ENCODE results near the gene SCNM1. TPM values are rescaled to one million over a fixed set of nuclear protein-coding genes. Genes with fewer than 3 reads are reported as not detected.

SCNM1 gene
- total RNA-seq, 6 donors from 2014 or later = 8.9 to 50.3 (median 25.9) TPM

DNA sequence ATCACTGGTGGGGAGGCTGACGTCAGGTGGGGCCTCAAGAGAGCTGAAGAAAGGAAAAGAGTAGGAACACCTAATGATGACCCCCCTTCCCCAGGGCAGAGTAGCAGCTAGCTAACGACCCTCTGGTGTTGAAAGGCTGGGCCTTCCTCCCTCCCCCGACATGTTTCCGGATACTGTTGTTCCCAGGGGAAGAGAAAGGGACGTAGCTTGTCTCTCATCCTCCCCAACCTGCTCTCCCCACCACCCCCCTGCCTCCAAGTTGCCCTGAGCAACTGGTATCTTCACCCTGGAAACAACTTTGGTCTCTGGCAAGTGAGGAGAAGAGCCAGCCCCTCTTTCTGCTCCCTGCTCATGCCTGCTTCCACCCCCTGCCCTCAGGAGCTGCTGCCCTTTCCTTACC is 22.0 kb upstream of the SCNM1 start:
- Histone ChIP-seq H3K4me1 (peaks cover 21 to 28% (median 25%) of the 10 kb centered on the region in 4 donors), H3K4me3 (no peak overlapping the region), H3K36me3 (peaks cover 0 to 4% (median 2%) of the 10 kb centered on the region in 4 donors), H3K27ac (no peak overlapping the region), H3K27me3 (no peaks in the 10 kb centered on the region), H3K9me3 (no peaks in the 10 kb centered on the region)
- WGBS, 2 donors = 66 to 68% methylated on average over 5 of the region's 5 CpGs
- ATAC-seq (ENCODE audit: low FRiP score in 2 of 2) (no peak), DNase-seq (no peak)
- TF ChIP-seq EP300 (IDR thresholded peaks at IDR 0.05) (no peak), POLR2AphosphoS5 (IDR thresholded peaks at IDR 0.05) (no peak), POLR2A (IDR thresholded peaks at IDR 0.05) (no peak)
- TF ChIP-seq, protein P1, sequence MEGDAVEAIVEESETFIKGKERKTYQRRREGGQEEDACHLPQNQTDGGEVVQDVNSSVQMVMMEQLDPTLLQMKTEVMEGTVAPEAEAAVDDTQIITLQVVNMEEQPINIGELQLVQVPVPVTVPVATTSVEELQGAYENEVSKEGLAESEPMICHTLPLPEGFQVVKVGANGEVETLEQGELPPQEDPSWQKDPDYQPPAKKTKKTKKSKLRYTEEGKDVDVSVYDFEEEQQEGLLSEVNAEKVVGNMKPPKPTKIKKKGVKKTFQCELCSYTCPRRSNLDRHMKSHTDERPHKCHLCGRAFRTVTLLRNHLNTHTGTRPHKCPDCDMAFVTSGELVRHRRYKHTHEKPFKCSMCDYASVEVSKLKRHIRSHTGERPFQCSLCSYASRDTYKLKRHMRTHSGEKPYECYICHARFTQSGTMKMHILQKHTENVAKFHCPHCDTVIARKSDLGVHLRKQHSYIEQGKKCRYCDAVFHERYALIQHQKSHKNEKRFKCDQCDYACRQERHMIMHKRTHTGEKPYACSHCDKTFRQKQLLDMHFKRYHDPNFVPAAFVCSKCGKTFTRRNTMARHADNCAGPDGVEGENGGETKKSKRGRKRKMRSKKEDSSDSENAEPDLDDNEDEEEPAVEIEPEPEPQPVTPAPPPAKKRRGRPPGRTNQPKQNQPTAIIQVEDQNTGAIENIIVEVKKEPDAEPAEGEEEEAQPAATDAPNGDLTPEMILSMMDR (IDR thresholded peaks at IDR 0.05) = no peak

DNA sequence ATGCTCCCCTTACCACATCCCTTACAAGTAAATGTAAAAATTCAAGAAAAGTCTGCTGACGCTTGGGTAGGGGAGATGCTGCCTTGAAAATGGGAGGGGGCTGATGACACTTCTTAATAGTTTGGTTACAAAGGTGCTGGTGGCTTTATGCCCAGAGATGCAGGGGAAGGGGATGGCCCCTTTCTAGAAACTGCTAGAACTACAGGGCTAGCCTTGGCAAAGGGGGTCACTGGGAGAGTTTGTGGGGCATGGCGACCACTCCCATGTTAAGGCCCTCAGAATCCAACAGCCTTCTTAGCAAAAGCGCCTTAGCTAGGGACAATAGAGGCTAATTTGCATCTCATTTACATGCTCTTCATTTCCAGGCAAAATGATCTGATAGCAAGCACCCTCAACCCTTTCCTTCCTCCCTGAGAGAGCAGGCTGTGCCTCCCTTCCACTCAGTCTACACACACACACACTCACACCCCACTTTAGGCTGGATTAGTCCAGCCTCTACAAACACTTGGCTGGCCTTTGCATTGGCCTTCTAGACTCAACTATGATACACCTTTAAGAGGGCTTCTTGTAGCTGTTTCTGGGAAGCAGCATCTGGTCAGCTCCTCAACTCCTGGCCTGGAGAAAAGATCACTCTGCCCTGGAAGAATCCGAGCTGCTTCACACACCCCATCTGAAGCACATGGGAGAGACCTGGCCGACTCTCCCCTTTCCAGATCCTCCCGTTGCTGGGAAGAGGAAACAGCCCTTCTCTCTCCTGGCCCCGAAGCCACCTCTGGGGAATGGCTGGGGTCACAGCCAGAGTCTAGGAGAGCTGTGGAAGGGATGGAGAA is 21.3 kb upstream of the SCNM1 start:
- WGBS, 2 donors = 54 to 56% methylated on average over 7 of the region's 7 CpGs

DNA sequence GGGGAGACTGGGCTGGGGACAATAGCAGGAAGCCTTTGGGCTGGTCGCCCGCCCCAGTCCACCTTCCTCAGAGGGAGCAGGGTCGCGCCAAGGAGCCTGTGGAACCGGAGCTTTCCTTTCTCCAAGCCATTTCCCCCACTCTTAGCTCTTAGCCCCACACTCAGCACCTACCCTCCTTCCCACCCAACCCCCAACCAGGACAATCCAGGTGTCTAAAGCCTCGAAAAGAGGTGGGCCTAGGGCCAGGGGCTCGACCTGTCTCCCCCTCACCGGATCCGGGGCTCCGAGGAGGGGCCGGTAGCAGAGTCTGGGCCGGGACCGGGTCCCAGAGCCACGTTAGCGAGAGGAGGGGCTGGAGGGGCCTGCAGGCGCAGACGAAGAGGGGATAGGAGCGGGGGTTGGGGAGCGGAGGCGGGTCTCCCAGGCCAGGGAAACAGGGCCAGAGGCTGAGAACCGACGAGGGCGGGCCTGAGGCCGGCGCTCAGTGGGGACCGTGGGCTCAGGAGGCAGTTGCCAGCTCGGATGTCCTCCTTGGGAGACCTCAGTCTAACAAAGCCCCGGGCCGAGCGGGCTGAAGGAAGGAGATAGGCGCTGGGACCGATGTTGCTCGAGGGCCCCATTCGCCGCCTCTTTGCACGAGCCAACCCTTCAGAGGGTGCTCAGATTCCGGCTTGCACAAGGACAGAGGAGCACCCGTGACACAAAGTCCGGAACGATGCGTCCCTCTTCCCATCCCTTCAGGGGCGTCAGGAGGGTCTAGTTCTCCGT is 20.5 kb upstream of the SCNM1 start:
- ATAC-seq (ENCODE audit: low FRiP score in 2 of 2) (peak in 1 of 2 donors; percentile 16), DNase-seq (peak; percentile 40 to 76)
- peak overlapping the region; percentile 29 to 76 (median 56) for H3K4me3 ChIP-seq
- H3K9me3 ChIP-seq = no peaks in the 10 kb centered on the region
- peaks cover 21 to 28% (median 25%) of the 10 kb centered on the region in 4 donors for H3K4me1 ChIP-seq
- WGBS, 2 donors = 22% methylated on average over 26 to 28 of the region's 43 CpGs
- no peaks in the 10 kb centered on the region for H3K27me3 ChIP-seq
- H3K27ac ChIP-seq = peak overlapping the region in 3 of 4 donors; percentile 48 to 80 (median 62)
- H3K36me3 ChIP-seq = no peaks in the 10 kb centered on the region
- no peak for TF ChIP-seq EP300 (IDR thresholded peaks at IDR 0.05)
- no peak for TF ChIP-seq POLR2A (IDR thresholded peaks at IDR 0.05)
- TF ChIP-seq, protein P1 (IDR thresholded peaks at IDR 0.05) = no peak
- no peak for TF ChIP-seq POLR2AphosphoS5 (IDR thresholded peaks at IDR 0.05)

More for the DNA sequence above, 21.3 kb upstream of the SCNM1 start:
- TF ChIP-seq EP300 (IDR thresholded peaks at IDR 0.05) = no peak
- TF ChIP-seq POLR2A (IDR thresholded peaks at IDR 0.05) = no peak
- TF ChIP-seq POLR2AphosphoS5 (IDR thresholded peaks at IDR 0.05) = peak in 1 of 2 donors; percentile 18
- Histone ChIP-seq H3K27me3 (no peaks in the 10 kb centered on the region), H3K4me1 (peaks cover 21 to 28% (median 25%) of the 10 kb centered on the region in 4 donors), H3K4me3 (peak overlapping the region in 3 of 4 donors; percentile 55 to 76 (median 57)), H3K9me3 (no peaks in the 10 kb centered on the region), H3K36me3 (peaks cover 0 to 2% (median under 1%) of the 10 kb centered on the region in 4 donors), H3K27ac (peak overlapping the region in 3 of 4 donors; percentile 48 to 80 (median 62))
- DNase-seq = peak in 1 of 2 donors; percentile 63
- peak in 1 of 2 donors; percentile 60 for ATAC-seq (ENCODE audit: low FRiP score in 2 of 2)

DNA sequence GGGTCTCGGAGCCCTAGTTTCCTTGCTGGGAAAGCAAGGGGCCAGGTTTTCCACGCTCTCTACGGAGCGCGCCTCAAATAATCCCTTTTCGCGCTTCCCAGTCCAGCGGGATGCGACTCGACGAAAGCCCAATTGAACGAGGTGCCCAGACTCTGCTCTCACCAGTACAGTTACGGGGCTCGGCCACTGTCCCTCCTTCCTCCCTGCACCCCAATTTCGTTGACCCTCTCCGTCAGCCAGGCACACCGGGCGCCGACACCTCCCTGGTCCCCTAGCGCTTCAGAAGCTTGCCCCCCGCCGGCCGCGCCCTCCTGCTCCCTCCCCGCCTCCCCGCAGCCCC is 19.9 kb upstream of the SCNM1 start:
- peak overlapping the region; percentile 29 to 76 (median 56) for H3K4me3 ChIP-seq
- peak in 1 of 2 donors; percentile 38 for ATAC-seq (ENCODE audit: low FRiP score in 2 of 2)
- DNase-seq = peak in 1 of 2 donors; percentile 27
- no peaks in the 10 kb centered on the region for H3K36me3 ChIP-seq
- TF ChIP-seq POLR2AphosphoS5 (IDR thresholded peaks at IDR 0.05) (no peak), POLR2A (IDR thresholded peaks at IDR 0.05) (no peak)
- TF ChIP-seq, protein P1 (IDR thresholded peaks at IDR 0.05) = no peak
- H3K4me1 ChIP-seq = peaks cover 21 to 28% (median 25%) of the 10 kb centered on the region in 4 donors
- no peaks in the 10 kb centered on the region for H3K27me3 ChIP-seq
- no peaks in the 10 kb centered on the region for H3K9me3 ChIP-seq
- WGBS, 2 donors = 0 to 1% methylated on average over 14 to 26 of the region's 26 CpGs
- H3K27ac ChIP-seq = peak overlapping the region in 3 of 4 donors; percentile 73 to 80 (median 73)
